Body of pancreas (tissue), 4 donors: ENCODE results near the gene IFT80.

Experiments
- CTCF ChIP-seq, 7 experiments: fragments of 450-650 bp in 4 of 7; fragments of 200-600 bp in 3 of 7; sonication (generic) in 3 of 7; IDR thresholded peaks; one replicate each; pipeline ENCODE4 v1.5.1; 2016 to 2019; ENCODE audit warnings: antibody characterized with exemption in 7 of 7
- POLR2A ChIP-seq, 3 donors: fragments of 450-650 bp; IDR thresholded peaks; one replicate each; pipeline ENCODE4 v1.6.1; 2016; ENCODE audit warnings: antibody characterized with exemption in 3 of 3, mild to moderate bottlenecking in 2 of 3

DNA sequence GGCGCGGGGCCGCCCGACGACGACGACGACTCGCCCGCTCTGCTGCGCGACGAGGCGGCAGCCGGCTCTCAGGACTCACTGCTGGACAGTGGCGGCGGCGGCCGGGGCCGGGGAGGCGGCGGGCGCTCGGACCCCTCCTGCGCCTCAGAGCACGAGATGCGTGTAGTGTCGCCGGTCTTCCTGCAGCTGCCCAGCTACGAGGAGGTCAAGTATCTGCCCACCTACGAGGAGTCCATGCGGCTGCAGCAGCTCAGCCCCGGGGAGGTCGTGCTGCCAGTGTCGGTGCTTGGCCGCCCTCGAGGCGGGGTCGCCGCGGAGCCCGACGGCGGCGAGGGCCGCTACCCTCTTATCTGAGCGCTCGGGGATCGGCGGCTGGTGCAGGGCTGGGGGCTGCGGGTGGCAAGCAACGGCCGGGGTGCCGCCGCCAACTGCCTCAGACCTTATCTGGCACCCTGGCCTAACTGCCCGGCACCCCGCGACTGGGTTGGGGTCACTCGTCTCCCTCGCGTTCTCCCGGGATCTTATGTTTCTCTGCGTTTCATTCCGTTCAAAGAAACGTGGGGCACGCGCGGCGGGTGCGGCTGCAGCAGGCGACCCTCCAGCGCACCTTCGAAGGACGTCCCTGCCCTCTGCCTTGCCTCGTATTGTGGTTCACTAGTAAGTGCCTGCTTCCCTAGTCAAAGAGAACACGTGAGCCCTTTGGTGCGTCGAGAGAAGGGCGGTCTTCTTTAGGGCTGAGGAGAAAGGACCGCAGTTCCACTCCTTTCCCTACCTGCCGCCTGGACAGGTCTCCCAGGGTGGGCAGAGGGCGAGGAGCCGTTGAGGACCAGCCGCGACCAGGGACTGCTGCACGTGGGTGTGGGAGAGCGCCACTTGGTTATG lies 172.8 kb downstream of the IFT80 start:
- TF ChIP-seq CTCF (IDR thresholded peaks at IDR 0.05): no peak
- TF ChIP-seq POLR2A (IDR thresholded peaks at IDR 0.05): no peak
